ENCODE measurements around the gene TAX1BP3. TPM values are rescaled to one million over a fixed set of nuclear protein-coding genes. Genes with fewer than 3 reads are reported as not detected.

TAX1BP3 gene
- total and polyA plus RNA-seq, 2 of the 13 experiments (the other 11 are each of a cell fraction or from before 2014, with no cell fraction given), result 16.7 to 45.1 TPM

- TF ChIP-seq, protein P1, sequence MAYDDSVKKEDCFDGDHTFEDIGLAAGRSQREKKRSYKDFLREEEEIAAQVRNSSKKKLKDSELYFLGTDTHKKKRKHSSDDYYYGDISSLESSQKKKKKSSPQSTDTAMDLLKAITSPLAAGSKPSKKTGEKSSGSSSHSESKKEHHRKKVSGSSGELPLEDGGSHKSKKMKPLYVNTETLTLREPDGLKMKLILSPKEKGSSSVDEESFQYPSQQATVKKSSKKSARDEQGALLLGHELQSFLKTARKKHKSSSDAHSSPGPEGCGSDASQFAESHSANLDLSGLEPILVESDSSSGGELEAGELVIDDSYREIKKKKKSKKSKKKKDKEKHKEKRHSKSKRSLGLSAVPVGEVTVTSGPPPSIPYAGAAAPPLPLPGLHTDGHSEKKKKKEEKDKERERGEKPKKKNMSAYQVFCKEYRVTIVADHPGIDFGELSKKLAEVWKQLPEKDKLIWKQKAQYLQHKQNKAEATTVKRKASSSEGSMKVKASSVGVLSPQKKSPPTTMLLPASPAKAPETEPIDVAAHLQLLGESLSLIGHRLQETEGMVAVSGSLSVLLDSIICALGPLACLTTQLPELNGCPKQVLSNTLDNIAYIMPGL (CRISPR knock-in tag; IDR thresholded peaks at IDR 0.05; ENCODE audit: borderline replicate concordance in 1 of 2, low read depth in 1 of 2), result peak; percentile 16 to 49; a peak in 3 of 4 replicates
- TF ChIP-seq CAMTA2 (CRISPR knock-in tag; IDR thresholded peaks at IDR 0.05; ENCODE audit: borderline replicate concordance), result 0 out of 2 replicates have a peak, but pooled peaks have one; percentile 61
- TF ChIP-seq, protein P2, sequence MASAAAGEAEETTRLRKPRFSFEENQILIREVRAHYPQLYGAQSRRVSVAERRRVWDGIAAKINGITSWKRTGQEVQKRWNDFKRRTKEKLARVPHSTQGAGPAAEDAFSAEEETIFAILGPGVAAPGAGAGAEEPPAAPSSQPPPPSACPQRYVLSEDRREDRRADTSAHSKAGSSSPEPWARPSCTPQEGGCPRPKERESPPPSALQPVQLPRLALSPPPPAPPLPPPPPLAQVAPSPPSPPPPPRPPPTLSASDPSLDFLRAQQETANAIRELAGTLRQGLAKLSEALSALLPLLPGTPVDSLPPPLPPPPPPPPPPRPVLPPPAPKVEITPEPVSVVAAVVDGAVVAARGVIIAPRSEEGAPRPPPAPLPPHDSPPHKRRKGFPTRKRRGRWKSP (CRISPR knock-in tag; IDR thresholded peaks at IDR 0.05), result peak; percentile 51; the same call in 1 of the 2 replicates
- TF ChIP-seq RFXAP (CRISPR knock-in tag; IDR thresholded peaks at IDR 0.05; ENCODE audit: borderline replicate concordance), result no peak
- TF ChIP-seq KMT2B (CRISPR knock-in tag; IDR thresholded peaks at IDR 0.05), result peak; percentile 61; the same call in 1 of the 2 replicates
- TF ChIP-seq ZBTB7A (CRISPR knock-in tag; IDR thresholded peaks at IDR 0.05), result no peak
- TF ChIP-seq TCF12 (IDR thresholded peaks at IDR 0.05), result no peak
- no peak for TF ChIP-seq TCF12 (CRISPR knock-in tag; IDR thresholded peaks at IDR 0.05)
- TF ChIP-seq FOXO1 (CRISPR knock-in tag; IDR thresholded peaks at IDR 0.05), result no peak
- no peak for TF ChIP-seq SUZ12 (IDR thresholded peaks at IDR 0.05; ENCODE audit: low read depth, low read length)
- no peak for TF ChIP-seq SMAD1 (CRISPR knock-in tag; IDR thresholded peaks at IDR 0.05; ENCODE audit: borderline replicate concordance, low read depth)
- peak; percentile 80; the same call in 1 of the 2 replicates for TF ChIP-seq FOXJ3 (CRISPR knock-in tag; IDR thresholded peaks at IDR 0.05; ENCODE audit: borderline replicate concordance)
- TF ChIP-seq ZGPAT (CRISPR knock-in tag; IDR thresholded peaks at IDR 0.05), result peak; percentile 75
- no peak; the same call in 1 of the 2 replicates for TF ChIP-seq ZNF543 (CRISPR knock-in tag; IDR thresholded peaks at IDR 0.05)
- peak; percentile 39 for TF ChIP-seq MEIS2 (CRISPR knock-in tag; IDR thresholded peaks at IDR 0.05)
- peak; percentile 61 for TF ChIP-seq SPEN (CRISPR knock-in tag; IDR thresholded peaks at IDR 0.05; ENCODE audit: low read depth)
- TF ChIP-seq, protein P3, sequence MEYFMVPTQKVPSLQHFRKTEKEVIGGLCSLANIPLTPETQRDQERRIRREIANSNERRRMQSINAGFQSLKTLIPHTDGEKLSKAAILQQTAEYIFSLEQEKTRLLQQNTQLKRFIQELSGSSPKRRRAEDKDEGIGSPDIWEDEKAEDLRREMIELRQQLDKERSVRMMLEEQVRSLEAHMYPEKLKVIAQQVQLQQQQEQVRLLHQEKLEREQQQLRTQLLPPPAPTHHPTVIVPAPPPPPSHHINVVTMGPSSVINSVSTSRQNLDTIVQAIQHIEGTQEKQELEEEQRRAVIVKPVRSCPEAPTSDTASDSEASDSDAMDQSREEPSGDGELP (IDR thresholded peaks at IDR 0.05; ENCODE audit: borderline replicate concordance, low read depth), result no peak
- TF ChIP-seq GZF1 (CRISPR knock-in tag; IDR thresholded peaks at IDR 0.05), result no peak
- TF ChIP-seq TFDP2 (CRISPR knock-in tag; IDR thresholded peaks at IDR 0.05), result peak; percentile 70
- TF ChIP-seq HNF1B (CRISPR knock-in tag; IDR thresholded peaks at IDR 0.05), result peak; percentile 78; the same call in 1 of the 2 replicates
- TF ChIP-seq ZNF607 (CRISPR knock-in tag; IDR thresholded peaks at IDR 0.05; ENCODE audit: borderline replicate concordance), result peak; percentile 71
Observed at GRCh38 chr17:3668279-3669084, at the start of gene TAX1BP3, which contains the start of gene EMC6 (continued).
